CD14-positive monocyte (primary cell): ENCODE measurements around the gene SLC4A1. TPM values are rescaled to one million over a fixed set of nuclear protein-coding genes. Genes with fewer than 3 reads are reported as not detected.

Source experiments
- DNase-seq, 3 donors: peaks; one replicate each; pipeline ENCODE4 v3.0.0-alpha.2; 2011 to 2022
- H2AFZ ChIP-seq: 2 replicates; pipeline ENCODE4 v1.6.0; 2012; ENCODE audit warnings: mild to moderate bottlenecking, low read depth, low read length, inconsistent platforms; ENCODE audit not compliant: insufficient read depth, poor library complexity, severe bottlenecking
- H3K27ac ChIP-seq, 2 donors: 1 replicate in 1 of 2; 2 replicates in 1 of 2; pipeline ENCODE4 v1.5.1; 2012 to 2013; ENCODE audit warnings: low read length in 2 of 2, control low read depth in 1 of 2, inconsistent platforms in 1 of 2, low read depth in 1 of 2, mild to moderate bottlenecking in 1 of 2
- H3K27me3 ChIP-seq, 2 donors: one replicate each; pipeline versions ENCODE4 v1.6.0 to v1.6.1; 2011 to 2013; ENCODE audit warnings: low read length in 2 of 2; ENCODE audit not compliant: control insufficient read depth in 2 of 2, insufficient read depth in 2 of 2
- H3K36me3 ChIP-seq, 2 donors: replicated peaks in 1 of 2; 1 replicate in 1 of 2; 2 replicates in 1 of 2; pipeline versions ENCODE4 v1.5.1 to v1.6.1; 2012 to 2013; ENCODE audit warnings: low read length in 2 of 2, control low read depth in 1 of 2, inconsistent platforms in 1 of 2, mild to moderate bottlenecking in 1 of 2; ENCODE audit not compliant: insufficient read depth in 2 of 2, control insufficient read depth in 1 of 2
- H3K4me1 ChIP-seq, 2 donors: 1 replicate in 1 of 2; 2 replicates in 1 of 2; pipeline versions ENCODE4 v1.5.1 to v1.6.1; 2012 to 2013; ENCODE audit warnings: low read length in 2 of 2, control low read depth in 1 of 2, inconsistent platforms in 1 of 2, mild to moderate bottlenecking in 1 of 2, moderate library complexity in 1 of 2; ENCODE audit not compliant: insufficient read depth in 2 of 2, control insufficient read depth in 1 of 2
- H3K4me2 ChIP-seq: replicated peaks from 2 replicates; pipeline ENCODE3; 2012; ENCODE audit warnings: low read length, moderate library complexity, mild to moderate bottlenecking; ENCODE audit not compliant: poor library complexity, severe bottlenecking; ENCODE audit errors: extremely low read depth
- H3K4me3 ChIP-seq, 3 experiments: fragments of 200-600 bp in 1 of 3; sonication (generic) in 1 of 3; replicated peaks in 1 of 3; 1 replicate in 2 of 3; 2 replicates in 1 of 3; pipeline ENCODE4 v1.5.1; 2011 to 2013; ENCODE audit warnings: low read length in 3 of 3, mild to moderate bottlenecking in 3 of 3, control low read depth in 2 of 3, low read depth in 2 of 3, inconsistent platforms in 1 of 3, moderate library complexity in 1 of 3
- H3K79me2 ChIP-seq: 2 replicates; pipeline ENCODE4 v1.6.0; 2012; ENCODE audit warnings: mild to moderate bottlenecking, control low read depth, inconsistent platforms, low read length, moderate library complexity; ENCODE audit not compliant: insufficient read depth
- H3K9ac ChIP-seq: 2 replicates; pipeline ENCODE4 v1.6.0; 2017; ENCODE audit warnings: low read length, mild to moderate bottlenecking; ENCODE audit not compliant: insufficient read depth, poor library complexity, severe bottlenecking
- H3K9me3 ChIP-seq, 2 donors: replicated peaks in 1 of 2; 1 replicate in 1 of 2; 2 replicates in 1 of 2; pipeline versions ENCODE4 v1.5.1 to v1.6.1; 2012 to 2013; ENCODE audit warnings: low read length in 2 of 2, control low read depth in 1 of 2; ENCODE audit not compliant: control insufficient read depth in 1 of 2, insufficient read depth in 1 of 2
- H4K20me1 ChIP-seq: 2 replicates; pipeline ENCODE4 v1.6.0; 2012; ENCODE audit warnings: mild to moderate bottlenecking, low read length, control low read depth, moderate library complexity; ENCODE audit not compliant: insufficient read depth
- H3K27ac Mint-ChIP-seq, 7 donors: one replicate each; pipeline ENCODE4 v1.8.0; 2020; ENCODE audit warnings: mild to moderate bottlenecking in 7 of 7, mixed read lengths in 7 of 7, moderate library complexity in 6 of 7, inconsistent platforms in 2 of 7
- H3K27me3 Mint-ChIP-seq, 3 donors: one replicate each; pipeline ENCODE4 v1.8.0; 2021 to 2022; ENCODE audit warnings: low read depth in 3 of 3, mild to moderate bottlenecking in 3 of 3, mixed read lengths in 3 of 3, moderate library complexity in 3 of 3, inconsistent platforms in 1 of 3
- H3K36me3 Mint-ChIP-seq, 2 donors: one replicate each; pipeline ENCODE4 v1.8.0; 2020; ENCODE audit warnings: mixed read lengths in 2 of 2, inconsistent platforms in 1 of 2, mild to moderate bottlenecking in 1 of 2
- H3K4me1 Mint-ChIP-seq: one replicate; pipeline ENCODE4 v1.8.0; 2020; ENCODE audit warnings: mild to moderate bottlenecking, mixed read lengths
- H3K4me3 Mint-ChIP-seq, 2 donors: one replicate each; pipeline ENCODE4 v1.8.0; 2020; ENCODE audit warnings: mild to moderate bottlenecking in 2 of 2, mixed read lengths in 2 of 2, moderate library complexity in 1 of 2
- H3K9me3 Mint-ChIP-seq, 7 donors: one replicate each; pipeline ENCODE4 v1.8.0; 2020 to 2022; ENCODE audit warnings: mixed read lengths in 7 of 7, mild to moderate bottlenecking in 6 of 7, moderate library complexity in 6 of 7, inconsistent platforms in 2 of 7
- WGBS: methylation state at CpG from one replicate; pipeline ENCODE4 v1.1.5; 2013; ENCODE audit warnings: missing lambda C conversion rate; ENCODE audit not compliant: insufficient coverage; 5-methylcytosine and 5-hydroxymethylcytosine counted together
- intact Hi-C, 2 donors: fragments of 100-400 bp; cut with micrococcal nuclease; formaldehyde crosslinking; loops; one replicate each; pipeline versions ENCODE4 v1.15.0 to v1.15.1; 2023
- polyA plus RNA-seq, 3 donors: library from polyadenylated mRNA; depleted of rRNA in 1 of 3; unstranded in 2 of 3; stranded (reverse) in 1 of 3; fragments of 300-500 nt in 2 of 3; fragments of >200 nt in 1 of 3; fragmentation: Illumina TruSeq in 2 of 3; gene quantifications; 1 replicate in 2 of 3; 2 replicates in 1 of 3; pipeline ENCODE4 v1.2.3, GENCODE V29; 2012 to 2021
- TF ChIP-seq, protein P1 (sequence below): fragments of 200-600 bp; IDR thresholded peaks from one replicate; pipeline ENCODE4 v1.8.0; 2022; ENCODE audit warnings: antibody characterized with exemption, mild to moderate bottlenecking

SLC4A1 gene
- polyA plus RNA-seq, 3 donors, result 0.04 TPM; not detected in 2

DNA sequence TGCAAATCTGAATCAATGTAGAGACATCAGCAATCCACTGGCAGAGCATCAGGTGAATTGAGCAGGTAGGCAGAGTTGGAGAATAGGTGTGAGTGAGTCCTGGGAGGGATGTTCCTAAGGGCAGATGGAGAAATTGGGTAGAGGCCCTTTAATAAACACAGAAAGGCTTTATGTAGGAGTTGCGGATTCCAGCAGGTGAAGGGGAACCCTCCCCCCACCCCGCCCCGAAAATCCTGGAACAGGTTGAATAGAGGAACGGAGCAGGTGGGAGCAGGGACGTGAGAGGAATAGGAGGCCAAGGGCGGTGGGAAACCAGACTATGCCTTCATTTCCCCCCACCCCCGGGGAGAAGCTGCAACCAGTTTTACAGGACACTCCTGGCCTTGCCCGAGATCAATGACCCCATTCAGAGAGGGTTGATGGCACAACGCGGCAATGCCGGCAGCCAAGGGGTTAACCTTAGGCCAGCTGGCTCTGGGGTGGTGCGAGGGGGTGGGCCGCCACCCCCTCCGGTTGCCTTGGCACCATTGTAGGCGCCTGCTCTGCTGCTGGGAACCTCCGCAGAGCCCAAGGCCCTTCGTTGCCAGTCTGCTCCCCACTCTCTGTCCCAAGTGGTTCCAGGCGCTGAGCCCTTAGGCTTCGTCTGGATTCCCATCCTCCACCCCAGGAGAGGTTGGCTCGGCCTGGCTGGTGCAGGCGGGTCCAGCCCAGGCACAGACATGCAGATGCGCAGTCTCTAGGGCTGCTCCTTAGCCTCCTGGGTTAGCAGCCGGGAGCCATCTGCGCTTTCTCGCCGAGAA lies 39.7 kb upstream of the SLC4A1 start:
- Histone ChIP-seq H3K4me1 (peaks cover 12 to 15% of the 10 kb centered on the region in 2 donors), H3K4me2 (no peak overlapping the region), H3K4me3 (no peak overlapping the region), H4K20me1 (no peaks in the 10 kb centered on the region), H3K9ac (no peak overlapping the region), H3K27ac (no peak overlapping the region), H2AFZ (no peak overlapping the region), H3K9me3 (no peaks in the 10 kb centered on the region), H3K36me3 (no peaks in the 10 kb centered on the region), H3K27me3 (peaks cover 7 to 33% of the 10 kb centered on the region in 2 donors), H3K79me2 (no peaks in the 10 kb centered on the region)
- Mint-ChIP-seq H3K27me3 (peaks cover 40 to 63% (median 48%) of the 10 kb centered on the region in 3 donors), H3K27ac (peak overlapping the region in 2 of 7 donors; percentile 37 to 57), H3K4me1 (peaks cover 18% of the 10 kb centered on the region), H3K9me3 (peaks cover 0 to 6% (median 0%) of the 10 kb centered on the region in 7 donors), H3K4me3 (peak overlapping the region in 1 of 2 donors; percentile 74), H3K36me3 (no peaks in the 10 kb centered on the region)
- no peak for DNase-seq
- TF ChIP-seq, protein P1, sequence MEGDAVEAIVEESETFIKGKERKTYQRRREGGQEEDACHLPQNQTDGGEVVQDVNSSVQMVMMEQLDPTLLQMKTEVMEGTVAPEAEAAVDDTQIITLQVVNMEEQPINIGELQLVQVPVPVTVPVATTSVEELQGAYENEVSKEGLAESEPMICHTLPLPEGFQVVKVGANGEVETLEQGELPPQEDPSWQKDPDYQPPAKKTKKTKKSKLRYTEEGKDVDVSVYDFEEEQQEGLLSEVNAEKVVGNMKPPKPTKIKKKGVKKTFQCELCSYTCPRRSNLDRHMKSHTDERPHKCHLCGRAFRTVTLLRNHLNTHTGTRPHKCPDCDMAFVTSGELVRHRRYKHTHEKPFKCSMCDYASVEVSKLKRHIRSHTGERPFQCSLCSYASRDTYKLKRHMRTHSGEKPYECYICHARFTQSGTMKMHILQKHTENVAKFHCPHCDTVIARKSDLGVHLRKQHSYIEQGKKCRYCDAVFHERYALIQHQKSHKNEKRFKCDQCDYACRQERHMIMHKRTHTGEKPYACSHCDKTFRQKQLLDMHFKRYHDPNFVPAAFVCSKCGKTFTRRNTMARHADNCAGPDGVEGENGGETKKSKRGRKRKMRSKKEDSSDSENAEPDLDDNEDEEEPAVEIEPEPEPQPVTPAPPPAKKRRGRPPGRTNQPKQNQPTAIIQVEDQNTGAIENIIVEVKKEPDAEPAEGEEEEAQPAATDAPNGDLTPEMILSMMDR, result no peak
- whole genome bisulfite sequencing, result 5% methylated on average over 14 of the region's 26 CpGs
- intact Hi-C loops, result no loop called here

DNA sequence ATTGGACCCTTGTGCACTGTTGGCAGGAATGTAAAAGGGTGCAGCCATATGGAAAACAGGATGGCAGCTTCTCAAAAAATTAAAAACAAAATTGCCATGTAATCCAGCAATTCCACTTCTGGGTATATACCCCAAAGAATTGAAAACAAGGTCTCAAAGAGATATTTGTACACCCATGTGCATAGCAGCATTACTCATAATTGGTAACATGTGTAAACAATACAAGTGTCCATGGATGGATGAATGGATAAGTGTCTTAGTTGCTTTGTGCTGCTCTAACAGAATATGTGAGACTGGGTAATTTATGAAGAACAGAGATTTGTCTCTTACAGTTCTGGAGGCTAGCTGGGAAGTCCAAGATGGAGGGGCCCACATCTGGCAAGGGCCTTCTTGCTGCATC lies 36.7 kb upstream of the SLC4A1 start:
- Mint-ChIP-seq H3K36me3 (no peaks in the 10 kb centered on the region), H3K27ac (no peak overlapping the region), H3K4me3 (no peak overlapping the region), H3K9me3 (peaks cover 0 to 6% (median 0%) of the 10 kb centered on the region in 7 donors), H3K4me1 (peaks cover 13% of the 10 kb centered on the region), H3K27me3 (peaks cover 36 to 59% (median 37%) of the 10 kb centered on the region in 3 donors)
- peaks cover 7 to 27% of the 10 kb centered on the region in 2 donors for H3K27me3 ChIP-seq
- H3K79me2 ChIP-seq, result no peaks in the 10 kb centered on the region
- no peak for DNase-seq
- H3K36me3 ChIP-seq, result no peaks in the 10 kb centered on the region
- no peak overlapping the region for H2AFZ ChIP-seq
- no peaks in the 10 kb centered on the region for H4K20me1 ChIP-seq
- H3K9ac ChIP-seq, result no peak overlapping the region
- H3K9me3 ChIP-seq, result no peaks in the 10 kb centered on the region
- no peak overlapping the region for H3K4me2 ChIP-seq
- no peak overlapping the region for H3K27ac ChIP-seq
- intact Hi-C loops, result no loop called here
- TF ChIP-seq, protein P1, result no peak
- H3K4me3 ChIP-seq, result no peak overlapping the region
- H3K4me1 ChIP-seq, result peaks cover 12 to 15% of the 10 kb centered on the region in 2 donors
